Prostate gland (tissue), 2 donors: ENCODE results near the gene DGKB.

Experiments used
- CTCF ChIP-seq, 4 experiments: fragments of 200-600 bp in 2 of 4; fragments of 450-650 bp in 2 of 4; sonication (generic) in 2 of 4; IDR thresholded peaks; 1 replicate in 3 of 4; 2 replicates in 1 of 4; pipeline ENCODE4 v1.5.1; 2016 to 2019; ENCODE audit warnings: antibody characterized with exemption in 4 of 4, mild to moderate bottlenecking in 2 of 4, moderate library complexity in 2 of 4
- POLR2AphosphoS5 ChIP-seq: sonication (generic); formaldehyde crosslinking; IDR thresholded peaks from one replicate; pipeline ENCODE4 v1.6.1; 2017; ENCODE audit warnings: antibody characterized with exemption

DNA sequence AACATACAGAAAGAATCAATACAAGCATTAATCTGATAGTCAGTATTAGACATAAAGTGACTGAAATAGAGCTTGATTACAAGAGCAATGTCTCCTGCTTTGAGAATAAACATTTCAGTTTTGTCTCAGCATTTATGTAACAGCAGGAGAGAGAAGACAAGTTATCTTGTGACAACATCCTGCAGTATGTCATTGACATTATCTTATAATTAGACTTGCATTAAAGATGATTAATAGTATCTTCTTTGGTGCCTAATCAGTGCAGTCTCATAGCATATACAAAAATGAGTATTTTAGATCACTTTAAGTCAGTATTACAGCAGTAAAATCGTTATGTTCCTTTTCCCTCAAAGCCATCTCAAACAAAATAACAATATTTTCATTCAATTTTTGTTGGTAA, 477.0 kb downstream of the DGKB start:
- TF ChIP-seq CTCF (IDR thresholded peaks at IDR 0.05) (no peak), POLR2AphosphoS5 (no peak)
